Stomach (tissue), 9 donors: ENCODE results near the gene PAGE2. TPM values are rescaled to one million over a fixed set of nuclear protein-coding genes. Genes with fewer than 3 reads are reported as not detected.
A peak's percentile ranks its signal among the peaks of the same experiment; 100 is the strongest.
"Not testable (repeated sequence)": the region's sequence is repeated elsewhere in the genome, so short reads cannot be mapped to it uniquely, and the experiment has no call there.

Source experiments
- DNase-seq, 2 donors: peaks; one replicate each; pipeline versions ENCODE4 v3.0.0 to v3.0.0-alpha.2; 2013 to 2019
- H3K27ac ChIP-seq, 5 donors: fragments of 200-600 bp in 4 of 5; sonication (generic) in 4 of 5; one replicate each; pipeline ENCODE4 v1.5.1; 2013 to 2019; ENCODE audit warnings: mild to moderate bottlenecking in 1 of 5, moderate library complexity in 1 of 5
- H3K27me3 ChIP-seq, 3 donors: fragments of 200-600 bp; sonication (generic); one replicate each; pipeline ENCODE4 v1.5.1; 2017 to 2019; ENCODE audit warnings: mixed run types in 1 of 3
- H3K36me3 ChIP-seq, 4 donors: fragments of 200-600 bp; sonication (generic); 1 replicate in 3 of 4; 2 replicates in 1 of 4; pipeline ENCODE4 v1.5.1; 2016 to 2019
- H3K4me1 ChIP-seq, 4 donors: fragments of 200-600 bp; sonication (generic); one replicate each; pipeline ENCODE4 v1.5.1; 2016 to 2019
- H3K4me3 ChIP-seq, 4 donors: fragments of 200-600 bp; sonication (generic) in 3 of 4; one replicate each; pipeline ENCODE4 v1.5.1; 2016 to 2019; ENCODE audit warnings: mild to moderate bottlenecking in 1 of 4
- H3K9me3 ChIP-seq, 4 donors: fragments of 200-600 bp; sonication (generic); one replicate each; pipeline ENCODE4 v1.5.1; 2016 to 2019
- CTCF ChIP-seq, 7 experiments: fragments of 450-650 bp in 4 of 7; fragments of 200-600 bp in 3 of 7; sonication (generic) in 3 of 7; IDR thresholded peaks; one replicate each; pipeline ENCODE4 v1.5.1; 2016 to 2019; ENCODE audit warnings: antibody characterized with exemption in 7 of 7, control low read depth in 2 of 7, mild to moderate bottlenecking in 1 of 7
- EP300 ChIP-seq: sonication (generic); formaldehyde crosslinking; IDR thresholded peaks from one replicate; pipeline ENCODE4 v1.6.1; 2017; ENCODE audit warnings: antibody characterized with exemption
- POLR2A ChIP-seq, 4 donors: fragments of 450-650 bp; IDR thresholded peaks; one replicate each; pipeline ENCODE4 v1.6.1; 2016; ENCODE audit warnings: antibody characterized with exemption in 4 of 4, control low read depth in 2 of 4, mild to moderate bottlenecking in 1 of 4, moderate library complexity in 1 of 4
- POLR2AphosphoS5 ChIP-seq, 3 donors: sonication (generic); formaldehyde crosslinking; IDR thresholded peaks; one replicate each; pipeline ENCODE4 v1.6.1; 2016; ENCODE audit warnings: antibody characterized with exemption in 3 of 3
- WGBS, 5 donors: extraction: QIAGEN DNeasy Blood & Tissue Kit in 3 of 5; methylation state at CpG; one replicate each; pipeline versions ENCODE4 v1.1.5 to v1.1.7; 2013 to 2018; 5-methylcytosine and 5-hydroxymethylcytosine counted together
- intact Hi-C: fragments of 100-400 bp; cut with DNase I; formaldehyde crosslinking; loops from one replicate; pipeline ENCODE4 v1.15.1; 2023; ENCODE audit warnings: low total_unique reads
- polyA plus RNA-seq, 3 donors: library from polyadenylated mRNA; stranded (reverse); fragments of 200-250 nt; gene quantifications; one replicate each; pipeline ENCODE4 v1.2.3, GENCODE V29; 2013
- total RNA-seq, 5 donors: library from RNA; depleted of rRNA; stranded (reverse); fragments of >200 nt; gene quantifications; one replicate each; pipeline versions ENCODE4 v1.1.0 to v1.2.3, GENCODE V29; 2014 to 2016
- donor health status: healthy with polysubstance abuse.
- donor health status: Bipolar disorder and iron deficiency.
- donor health status: healthy.

PAGE2 gene
- total and polyA plus RNA-seq, 8 donors: not detected

GRCh38 chrX:55109306-55109705 lies 20.5 kb downstream of the PAGE2 start:
- H3K4me3 ChIP-seq: no peak overlapping the region
- DNase-seq: peak in 1 of 2 donors; percentile 9
- no peaks in the 10 kb centered on the region for H3K27me3 ChIP-seq
- no peaks in the 10 kb centered on the region for H3K9me3 ChIP-seq
- no peaks in the 10 kb centered on the region for H3K36me3 ChIP-seq
- TF ChIP-seq POLR2A (IDR thresholded peaks at IDR 0.05): no peak
- no peak for TF ChIP-seq POLR2AphosphoS5 (IDR thresholded peaks at IDR 0.05)
- no peak for TF ChIP-seq CTCF (IDR thresholded peaks at IDR 0.05)
- no peak for TF ChIP-seq EP300
- H3K4me1 ChIP-seq: no peaks in the 10 kb centered on the region
- WGBS, 5 donors: 37 to 52% (median 44%) methylated on average over 6 to 7 of the region's 7 CpGs
- H3K27ac ChIP-seq: no peak overlapping the region
- intact Hi-C loops: no loop called here

- Histone ChIP-seq H3K4me3 (no peak overlapping the region), H3K4me1 (no peaks in the 10 kb centered on the region), H3K36me3 (no peaks in the 10 kb centered on the region), H3K27ac (no peak overlapping the region), H3K9me3 (no peaks in the 10 kb centered on the region), H3K27me3 (no peaks in the 10 kb centered on the region)
- WGBS, 5 donors: 39 to 72% (median 44%) methylated on average over 5 to 8 of the region's 8 CpGs
- TF ChIP-seq POLR2A (IDR thresholded peaks at IDR 0.05) (no peak), EP300 (no peak), CTCF (IDR thresholded peaks at IDR 0.05) (no peak), POLR2AphosphoS5 (IDR thresholded peaks at IDR 0.05) (no peak)
- DNase-seq: peak in 1 of 2 donors; percentile 11
- intact Hi-C loops: no loop called here
Measured at GRCh38 chrX:55111578-55112254, 22.9 kb downstream of the PAGE2 start.

GRCh38 chrX:55116589-55116988 lies 27.8 kb downstream of the PAGE2 start:
- intact Hi-C loops, H3K36me3 ChIP-seq, H3K9me3 ChIP-seq, H3K27me3 ChIP-seq, H3K4me3 ChIP-seq, H3K27ac ChIP-seq, DNase-seq, H3K4me1 ChIP-seq: not testable (repeated sequence)
- 36 to 47% (median 42%) methylated on average over 7 of the region's 7 CpGs for WGBS, 5 donors

GRCh38 chrX:55118574-55118973 lies 29.8 kb downstream of the PAGE2 start:
- no peak for DNase-seq
- intact Hi-C loops: no loop called here
- Histone ChIP-seq H3K36me3 (no peaks in the 10 kb centered on the region), H3K9me3 (no peaks in the 10 kb centered on the region), H3K4me3 (no peak overlapping the region), H3K4me1 (no peaks in the 10 kb centered on the region), H3K27ac (no peak overlapping the region), H3K27me3 (peaks cover 0 to 3% (median 0%) of the 10 kb centered on the region in 3 donors)
- WGBS, 5 donors: 75 to 94% (median 85%) methylated on average over 3 of the region's 3 CpGs
- TF ChIP-seq EP300 (no peak), CTCF (IDR thresholded peaks at IDR 0.05) (no peak), POLR2AphosphoS5 (IDR thresholded peaks at IDR 0.05) (no peak), POLR2A (IDR thresholded peaks at IDR 0.05) (no peak)

- Histone ChIP-seq H3K36me3 (no peaks in the 10 kb centered on the region), H3K27ac (no peak overlapping the region), H3K27me3 (peaks cover 0 to 8% (median 0%) of the 10 kb centered on the region in 3 donors), H3K4me3 (no peak overlapping the region), H3K9me3 (no peaks in the 10 kb centered on the region), H3K4me1 (no peaks in the 10 kb centered on the region)
- TF ChIP-seq EP300 (no peak), POLR2AphosphoS5 (IDR thresholded peaks at IDR 0.05) (no peak), CTCF (IDR thresholded peaks at IDR 0.05) (no peak)
- intact Hi-C loops: no loop called here
- DNase-seq: no peak
Measured at GRCh38 chrX:55119271-55119670, 30.5 kb downstream of the PAGE2 start.
